SK-N-SH (cell line): Measurements from ENCODE around the gene SEPTIN12. TPM values are rescaled to one million over a fixed set of nuclear protein-coding genes. Genes with fewer than 3 reads are reported as not detected.

Experiments
- CTCF ChIA-PET: fragments of 300-600, 350-600 bp; formaldehyde crosslinking; extraction: SDS; loops from one replicate; lab custom pipeline; 2021; lab: Yijun Ruan, JAX
- POLR2A ChIA-PET: fragments of 350-600 bp; sonication (Branson Sonifier 250); formaldehyde crosslinking; extraction: SDS; loops from one replicate; lab custom pipeline; 2020; ENCODE audit warnings: antibody characterized with exemption, inconsistent platforms; lab: Yijun Ruan, JAX
- DNase-seq: peaks from one replicate; pipeline ENCODE4 v3.0.0; 2012
- H2AFZ ChIP-seq: fragments of 200-600 bp; sonication (generic); 2 replicates; pipeline ENCODE4 v1.8.1; 2016; ENCODE audit warnings: antibody characterized with exemption, mild to moderate bottlenecking, low read depth
- H3F3A ChIP-seq: fragments of 200-600 bp; sonication (generic); replicated peaks from 2 replicates; pipeline ENCODE3; 2016; ENCODE audit warnings: antibody characterized with exemption, mild to moderate bottlenecking; ENCODE audit not compliant: insufficient read depth
- H3K27ac ChIP-seq, 2 experiments: fragments of 200-500 bp in 1 of 2; fragments of 200-600 bp in 1 of 2; sonication (Bioruptor generic) in 1 of 2; sonication (generic), shearing (Covaris generic) in 1 of 2; 2 replicates each; pipeline versions ENCODE4 v1.5.1 to v1.6.1; 2014 to 2016; ENCODE audit warnings: low read depth in 2 of 2, inconsistent platforms in 1 of 2, low read length in 1 of 2, mild to moderate bottlenecking in 1 of 2, mixed read lengths in 1 of 2
- H3K27me3 ChIP-seq: fragments of 200-600 bp; sonication (generic), shearing (Covaris generic); 2 replicates; pipeline ENCODE4 v1.6.1; 2016; ENCODE audit warnings: mixed run types; ENCODE audit not compliant: insufficient read depth
- H3K36me3 ChIP-seq, 2 experiments: fragments of 200-500 bp in 1 of 2; fragments of 200-600 bp in 1 of 2; sonication (Bioruptor generic) in 1 of 2; sonication (generic) in 1 of 2; replicated peaks in 1 of 2; 2 replicates each; pipeline versions ENCODE3 to v1.5.1; 2014 to 2016; ENCODE audit warnings: low read length in 1 of 2, mild to moderate bottlenecking in 1 of 2; ENCODE audit not compliant: insufficient read depth in 2 of 2, control insufficient read depth in 1 of 2
- H3K4me1 ChIP-seq, 2 experiments: fragments of 200-500 bp in 1 of 2; fragments of 200-600 bp in 1 of 2; sonication (Bioruptor generic) in 1 of 2; sonication (generic), shearing (Covaris generic) in 1 of 2; 2 replicates each; pipeline versions ENCODE4 v1.5.1 to v1.6.1; 2014 to 2016; ENCODE audit warnings: low read depth in 1 of 2, low read length in 1 of 2, mixed run types in 1 of 2; ENCODE audit not compliant: insufficient read depth in 2 of 2, control insufficient read depth in 1 of 2
- H3K4me2 ChIP-seq: fragments of 200-600 bp; sonication (generic), shearing (Covaris generic); 2 replicates; pipeline ENCODE4 v1.6.1; 2017; ENCODE audit warnings: mixed run types
- H3K4me3 ChIP-seq, 2 experiments: fragments of 200-500 bp in 1 of 2; fragments of 200-600 bp in 1 of 2; sonication (Bioruptor generic) in 1 of 2; sonication (generic), shearing (Covaris generic) in 1 of 2; 2 replicates each; pipeline versions ENCODE4 v1.5.1 to v1.8.1; 2014 to 2016; ENCODE audit warnings: low read depth in 2 of 2, inconsistent platforms in 1 of 2, low read length in 1 of 2, mild to moderate bottlenecking in 1 of 2, mixed read lengths in 1 of 2, moderate library complexity in 1 of 2
- H3K79me2 ChIP-seq: fragments of 200-600 bp; sonication (generic); 2 replicates; pipeline ENCODE4 v1.8.1; 2017; ENCODE audit warnings: mild to moderate bottlenecking; ENCODE audit not compliant: insufficient read depth
- H3K9ac ChIP-seq: fragments of 200-600 bp; sonication (generic); 2 replicates; pipeline ENCODE4 v1.6.1; 2017; ENCODE audit warnings: mixed run types
- H3K9me2 ChIP-seq: fragments of 200-600 bp; sonication (generic); 2 replicates; pipeline ENCODE4 v1.6.1; 2017; ENCODE audit warnings: mixed run types
- H3K9me3 ChIP-seq: fragments of 200-600 bp; sonication (generic); 2 replicates; pipeline ENCODE4 v1.6.1; 2017; ENCODE audit warnings: mixed run types, mild to moderate bottlenecking, moderate library complexity
- H4K20me1 ChIP-seq: fragments of 200-600 bp; sonication (generic); 2 replicates; pipeline ENCODE4 v1.6.1; 2017; ENCODE audit warnings: mild to moderate bottlenecking, mixed run types; ENCODE audit not compliant: insufficient read depth
- CHD2 ChIP-seq: fragments of 150-350 bp; IDR thresholded peaks from 2 replicates; pipeline ENCODE4 v1.6.1; 2018; ENCODE audit warnings: low read length; ENCODE audit not compliant: partially characterized antibody
- ELF1 ChIP-seq: IDR thresholded peaks from 2 replicates; pipeline ENCODE4 v1.4.0; 2012
- FOSL2 ChIP-seq: IDR thresholded peaks from 2 replicates; pipeline ENCODE4 v1.4.0; 2012; ENCODE audit warnings: low read depth, mild to moderate bottlenecking, moderate library complexity, borderline replicate concordance
- FOXJ3 ChIP-seq: sonication (generic); formaldehyde crosslinking; IDR thresholded peaks from 2 replicates; pipeline ENCODE4 v1.5.1; 2020; ENCODE audit warnings: mild to moderate bottlenecking, missing genetic modification reagents
- JUND ChIP-seq: IDR thresholded peaks from 2 replicates; pipeline ENCODE4 v1.4.0; 2012
- MXI1 ChIP-seq: IDR thresholded peaks from 2 replicates; pipeline ENCODE4 v1.6.1; 2012; ENCODE audit warnings: mild to moderate bottlenecking, low read depth, low read length, improper control_type of control experiment
- POLR2AphosphoS5 ChIP-seq: IDR thresholded peaks from 2 replicates; pipeline ENCODE4 v1.6.1; 2012; ENCODE audit warnings: low read depth, low read length
- RAD21 ChIP-seq: IDR thresholded peaks from 2 replicates; pipeline ENCODE4 v1.6.1; 2012; ENCODE audit warnings: mild to moderate bottlenecking, low read length
- RCOR1 ChIP-seq: fragments of 150-350 bp; IDR thresholded peaks from 2 replicates; pipeline ENCODE4 v1.6.1; 2017; ENCODE audit warnings: antibody characterized with exemption, low read length
- RFX5 ChIP-seq: IDR thresholded peaks from 2 replicates; pipeline ENCODE4 v1.6.1; 2012; ENCODE audit warnings: mild to moderate bottlenecking, improper control_type of control experiment, low read length
- SIN3A ChIP-seq: IDR thresholded peaks from 2 replicates; pipeline ENCODE4 v1.6.1; 2012; ENCODE audit warnings: low read depth, mild to moderate bottlenecking, low read length, moderate library complexity, borderline replicate concordance
- TAF1 ChIP-seq: IDR thresholded peaks from 2 replicates; pipeline ENCODE4 v1.6.1; 2012; ENCODE audit warnings: low read depth, mild to moderate bottlenecking, low read length, moderate library complexity, borderline replicate concordance
- TEAD4 ChIP-seq: IDR thresholded peaks from 2 replicates; pipeline ENCODE4 v1.4.0; 2012; ENCODE audit warnings: mild to moderate bottlenecking, borderline replicate concordance; ENCODE audit not compliant: insufficient read depth
- WGBS: methylation state at CpG from one replicate; pipeline ENCODE4 v1.1.6; 2017; ENCODE audit warnings: low lambda C conversion rate; 5-methylcytosine and 5-hydroxymethylcytosine counted together
- polyA plus RNA-seq, 3 experiments: library from polyadenylated mRNA; depleted of rRNA; stranded (reverse); fragments of >200 nt; gene quantifications; 2 replicates each; pipeline ENCODE4 v1.2.3, GENCODE V29; 2012
- TF ChIP-seq, protein P1 (sequence below): IDR thresholded peaks from 2 replicates; pipeline ENCODE4 v1.4.0; 2012; ENCODE audit warnings: low read depth, borderline replicate concordance
- TF ChIP-seq, protein P2 (sequence below): fragments of 150-350 bp; IDR thresholded peaks from 2 replicates; pipeline ENCODE4 v1.6.1; 2016; ENCODE audit warnings: mild to moderate bottlenecking, low read depth, low read length
- TF ChIP-seq, protein P3 (sequence below): IDR thresholded peaks from 2 replicates; pipeline ENCODE4; 2012
- TF ChIP-seq, protein P4 (sequence below): IDR thresholded peaks from 2 replicates; pipeline ENCODE4 v1.4.0; 2012; ENCODE audit warnings: low read depth, borderline replicate concordance

Gene SEPTIN12
- polyA plus RNA-seq, 1 of the 3 experiments (the other 2 are of a cell fraction) = 0.07 TPM

DNA sequence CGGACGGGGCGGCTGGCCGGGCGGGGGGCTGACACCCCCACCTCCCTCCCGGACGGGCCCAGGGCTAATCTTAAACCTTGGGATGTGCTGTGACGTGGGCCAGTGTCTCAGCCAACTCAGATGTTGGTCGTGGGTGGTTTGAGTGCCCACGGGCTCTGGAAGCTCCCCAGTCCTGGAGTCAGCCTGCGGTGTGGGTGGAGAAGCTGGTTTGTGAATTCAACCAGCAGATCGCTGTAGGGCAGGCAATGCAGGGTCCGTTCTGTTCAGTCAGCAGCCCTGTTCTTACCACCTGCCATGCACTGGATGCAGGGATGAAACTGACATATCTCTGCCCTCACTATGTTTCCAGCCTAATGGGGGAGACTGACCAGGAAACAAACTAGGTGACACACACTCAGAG lies 13.1 kb downstream of the SEPTIN12 start:
- no peak overlapping the region; a peak in 1 of 4 replicates for H3K27ac ChIP-seq
- H3K9ac ChIP-seq = no peak overlapping the region
- no peak for TF ChIP-seq RCOR1
- no peak for TF ChIP-seq FOSL2
- TF ChIP-seq RAD21 = no peak
- TF ChIP-seq, protein P1, sequence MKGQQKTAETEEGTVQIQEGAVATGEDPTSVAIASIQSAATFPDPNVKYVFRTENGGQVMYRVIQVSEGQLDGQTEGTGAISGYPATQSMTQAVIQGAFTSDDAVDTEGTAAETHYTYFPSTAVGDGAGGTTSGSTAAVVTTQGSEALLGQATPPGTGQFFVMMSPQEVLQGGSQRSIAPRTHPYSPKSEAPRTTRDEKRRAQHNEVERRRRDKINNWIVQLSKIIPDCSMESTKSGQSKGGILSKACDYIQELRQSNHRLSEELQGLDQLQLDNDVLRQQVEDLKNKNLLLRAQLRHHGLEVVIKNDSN = no peak
- TF ChIP-seq, protein P2, sequence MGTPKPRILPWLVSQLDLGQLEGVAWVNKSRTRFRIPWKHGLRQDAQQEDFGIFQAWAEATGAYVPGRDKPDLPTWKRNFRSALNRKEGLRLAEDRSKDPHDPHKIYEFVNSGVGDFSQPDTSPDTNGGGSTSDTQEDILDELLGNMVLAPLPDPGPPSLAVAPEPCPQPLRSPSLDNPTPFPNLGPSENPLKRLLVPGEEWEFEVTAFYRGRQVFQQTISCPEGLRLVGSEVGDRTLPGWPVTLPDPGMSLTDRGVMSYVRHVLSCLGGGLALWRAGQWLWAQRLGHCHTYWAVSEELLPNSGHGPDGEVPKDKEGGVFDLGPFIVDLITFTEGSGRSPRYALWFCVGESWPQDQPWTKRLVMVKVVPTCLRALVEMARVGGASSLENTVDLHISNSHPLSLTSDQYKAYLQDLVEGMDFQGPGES = no peak
- TF ChIP-seq FOXJ3 = no peak
- TF ChIP-seq ELF1 = no peak
- TF ChIP-seq POLR2AphosphoS5 = no peak
- no peak for TF ChIP-seq SIN3A
- no peak for TF ChIP-seq MXI1
- no peak for TF ChIP-seq CHD2
- TF ChIP-seq, protein P3, sequence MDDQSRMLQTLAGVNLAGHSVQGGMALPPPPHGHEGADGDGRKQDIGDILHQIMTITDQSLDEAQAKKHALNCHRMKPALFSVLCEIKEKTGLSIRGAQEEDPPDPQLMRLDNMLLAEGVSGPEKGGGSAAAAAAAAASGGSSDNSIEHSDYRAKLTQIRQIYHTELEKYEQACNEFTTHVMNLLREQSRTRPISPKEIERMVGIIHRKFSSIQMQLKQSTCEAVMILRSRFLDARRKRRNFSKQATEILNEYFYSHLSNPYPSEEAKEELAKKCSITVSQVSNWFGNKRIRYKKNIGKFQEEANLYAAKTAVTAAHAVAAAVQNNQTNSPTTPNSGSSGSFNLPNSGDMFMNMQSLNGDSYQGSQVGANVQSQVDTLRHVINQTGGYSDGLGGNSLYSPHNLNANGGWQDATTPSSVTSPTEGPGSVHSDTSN = no peak
- TF ChIP-seq TEAD4 = no peak
- no peak overlapping the region for H3K4me3 ChIP-seq
- no peaks in the 10 kb centered on the region for H3K9me3 ChIP-seq
- POLR2A ChIA-PET = no interaction called here
- no peaks in the 10 kb centered on the region for H3K36me3 ChIP-seq
- H2AFZ ChIP-seq = no peak overlapping the region
- H3K9me2 ChIP-seq = no peaks in the 10 kb centered on the region
- DNase-seq = no peak
- no peaks in the 10 kb centered on the region for H3K79me2 ChIP-seq
- CTCF ChIA-PET = no interaction called here
- H3K27me3 ChIP-seq = no peaks in the 10 kb centered on the region
- WGBS = 60% methylated on average over 1 of the region's 13 CpGs
- peaks cover 0 to 8% of the 10 kb centered on the region in 2 experiments; a peak in 1 of 4 replicates for H3K4me1 ChIP-seq
- no peaks in the 10 kb centered on the region for H4K20me1 ChIP-seq
- no peaks in the 10 kb centered on the region for H3F3A ChIP-seq
- H3K4me2 ChIP-seq = no peak overlapping the region

DNA sequence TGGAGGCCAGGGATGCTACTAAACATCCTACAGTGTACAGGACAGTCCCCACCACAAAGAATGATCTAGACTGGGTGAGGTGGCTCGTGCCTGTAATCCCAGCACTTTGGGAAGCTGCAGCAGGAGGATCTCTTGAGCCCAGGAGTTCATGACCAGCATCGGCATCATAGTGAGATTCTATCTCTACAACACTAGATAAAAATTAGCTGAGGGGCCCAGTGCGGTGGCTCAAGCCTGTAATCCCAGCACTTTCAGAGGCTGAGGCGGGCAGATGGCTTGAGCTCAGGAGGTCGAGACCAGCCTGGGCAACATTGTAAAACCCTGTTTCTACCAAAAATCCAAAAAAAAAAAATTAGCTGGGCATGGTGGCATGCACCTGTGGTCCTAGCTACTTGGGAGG lies 15.8 kb downstream of the SEPTIN12 start:
- Histone ChIP-seq H3K4me3 (no peak overlapping the region), H3F3A (peaks cover 6% of the 10 kb centered on the region), H2AFZ (no peak overlapping the region), H3K27me3 (no peaks in the 10 kb centered on the region), H3K4me2 (no peak overlapping the region), H3K9me3 (no peaks in the 10 kb centered on the region), H3K36me3 (no peaks in the 10 kb centered on the region), H4K20me1 (no peaks in the 10 kb centered on the region), H3K9me2 (no peaks in the 10 kb centered on the region), H3K27ac (peak overlapping the region in 1 of 2 experiments; percentile 52; a peak in 2 of 4 replicates), H3K4me1 (peaks cover 0 to 16% of the 10 kb centered on the region in 2 experiments; a peak in 1 of 4 replicates), H3K9ac (no peak overlapping the region), H3K79me2 (no peaks in the 10 kb centered on the region)
- TF ChIP-seq TAF1 (no peak), JUND (no peak), RFX5 (no peak)
- TF ChIP-seq, protein P4, sequence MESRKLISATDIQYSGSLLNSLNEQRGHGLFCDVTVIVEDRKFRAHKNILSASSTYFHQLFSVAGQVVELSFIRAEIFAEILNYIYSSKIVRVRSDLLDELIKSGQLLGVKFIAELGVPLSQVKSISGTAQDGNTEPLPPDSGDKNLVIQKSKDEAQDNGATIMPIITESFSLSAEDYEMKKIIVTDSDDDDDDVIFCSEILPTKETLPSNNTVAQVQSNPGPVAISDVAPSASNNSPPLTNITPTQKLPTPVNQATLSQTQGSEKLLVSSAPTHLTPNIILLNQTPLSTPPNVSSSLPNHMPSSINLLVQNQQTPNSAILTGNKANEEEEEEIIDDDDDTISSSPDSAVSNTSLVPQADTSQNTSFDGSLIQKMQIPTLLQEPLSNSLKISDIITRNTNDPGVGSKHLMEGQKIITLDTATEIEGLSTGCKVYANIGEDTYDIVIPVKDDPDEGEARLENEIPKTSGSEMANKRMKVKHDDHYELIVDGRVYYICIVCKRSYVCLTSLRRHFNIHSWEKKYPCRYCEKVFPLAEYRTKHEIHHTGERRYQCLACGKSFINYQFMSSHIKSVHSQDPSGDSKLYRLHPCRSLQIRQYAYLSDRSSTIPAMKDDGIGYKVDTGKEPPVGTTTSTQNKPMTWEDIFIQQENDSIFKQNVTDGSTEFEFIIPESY = no peak
- WGBS = 61% methylated on average over 5 of the region's 5 CpGs
- DNase-seq = no peak
- CTCF ChIA-PET = interaction anchor here (1.2 kb wide), 1 partner anchor 10 kb away, joined by 3 read pairs; no protein-coding TSS in a partner anchor
- POLR2A ChIA-PET = interaction anchor here (0.7 kb wide), 1 partner anchor 31 kb away, joined by 3 read pairs; no protein-coding TSS in a partner anchor
